GM23338 (cell line): ENCODE results near the gene SLC9A2.

Source experiments
- CREB1 ChIP-seq: fragments of 250-450 bp; sonication (Bioruptor Pico); IDR thresholded peaks from 2 replicates; pipeline ENCODE4 v1.5.0; 2020; ENCODE audit warnings: low read depth, mild to moderate bottlenecking, moderate library complexity
- EZH2 ChIP-seq: fragments of 200-600 bp; sonication (generic); IDR thresholded peaks from one replicate; pipeline ENCODE4 v1.8.0; 2017; ENCODE audit warnings: antibody characterized with exemption, mild to moderate bottlenecking, low read depth; ENCODE audit not compliant: unreplicated experiment
- EZH2phosphoT487 ChIP-seq: fragments of 200-600 bp; sonication (generic); IDR thresholded peaks from one replicate; pipeline ENCODE4 v1.8.1; 2018; ENCODE audit warnings: antibody characterized with exemption; ENCODE audit not compliant: unreplicated experiment
- JUNB ChIP-seq: IDR thresholded peaks from one replicate; pipeline ENCODE4 v1.6.1; 2016; ENCODE audit warnings: antibody characterized with exemption; ENCODE audit not compliant: unreplicated experiment
- NANOG ChIP-seq: IDR thresholded peaks from 2 replicates; pipeline ENCODE4 v1.6.1; 2016; ENCODE audit warnings: antibody characterized with exemption, borderline replicate concordance
- POLR2AphosphoS5 ChIP-seq: IDR thresholded peaks from 2 replicates; pipeline ENCODE4 v1.6.1; 2016; ENCODE audit warnings: antibody characterized with exemption, low read depth
- STAT1 ChIP-seq: IDR thresholded peaks from one replicate; pipeline ENCODE4 v1.6.1; 2016; ENCODE audit warnings: antibody characterized with exemption; ENCODE audit not compliant: unreplicated experiment
- ZNF114 ChIP-seq: fragments of 250-450 bp; sonication (Bioruptor Pico); IDR thresholded peaks from 2 replicates; pipeline ENCODE4 v1.5.0; 2020; ENCODE audit warnings: mild to moderate bottlenecking, moderate library complexity
- ZNF331 ChIP-seq: fragments of 250-450 bp; sonication (Bioruptor Pico); IDR thresholded peaks from 2 replicates; pipeline ENCODE4 v1.5.0; 2020; ENCODE audit warnings: low read depth, mild to moderate bottlenecking, moderate library complexity
- TF ChIP-seq, protein P1 (sequence below), 2 experiments: fragments of 200-600 bp in 1 of 2; sonication (generic) in 1 of 2; conservative IDR thresholded peaks; 2 replicates each; pipeline versions ENCODE4 v1.5.1 to v1.6.1; 2016 to 2017; ENCODE audit warnings: antibody characterized with exemption in 2 of 2, low read depth in 2 of 2, mild to moderate bottlenecking in 2 of 2, moderate library complexity in 1 of 2
- TF ChIP-seq, protein P2 (sequence below): IDR thresholded peaks from one replicate; pipeline ENCODE4 v1.6.1; 2018; ENCODE audit warnings: antibody characterized with exemption; ENCODE audit not compliant: unreplicated experiment
- TF ChIP-seq, protein P3 (sequence below): IDR thresholded peaks from 2 replicates; pipeline ENCODE4 v1.6.1; 2016; ENCODE audit warnings: antibody characterized with exemption

DNA sequence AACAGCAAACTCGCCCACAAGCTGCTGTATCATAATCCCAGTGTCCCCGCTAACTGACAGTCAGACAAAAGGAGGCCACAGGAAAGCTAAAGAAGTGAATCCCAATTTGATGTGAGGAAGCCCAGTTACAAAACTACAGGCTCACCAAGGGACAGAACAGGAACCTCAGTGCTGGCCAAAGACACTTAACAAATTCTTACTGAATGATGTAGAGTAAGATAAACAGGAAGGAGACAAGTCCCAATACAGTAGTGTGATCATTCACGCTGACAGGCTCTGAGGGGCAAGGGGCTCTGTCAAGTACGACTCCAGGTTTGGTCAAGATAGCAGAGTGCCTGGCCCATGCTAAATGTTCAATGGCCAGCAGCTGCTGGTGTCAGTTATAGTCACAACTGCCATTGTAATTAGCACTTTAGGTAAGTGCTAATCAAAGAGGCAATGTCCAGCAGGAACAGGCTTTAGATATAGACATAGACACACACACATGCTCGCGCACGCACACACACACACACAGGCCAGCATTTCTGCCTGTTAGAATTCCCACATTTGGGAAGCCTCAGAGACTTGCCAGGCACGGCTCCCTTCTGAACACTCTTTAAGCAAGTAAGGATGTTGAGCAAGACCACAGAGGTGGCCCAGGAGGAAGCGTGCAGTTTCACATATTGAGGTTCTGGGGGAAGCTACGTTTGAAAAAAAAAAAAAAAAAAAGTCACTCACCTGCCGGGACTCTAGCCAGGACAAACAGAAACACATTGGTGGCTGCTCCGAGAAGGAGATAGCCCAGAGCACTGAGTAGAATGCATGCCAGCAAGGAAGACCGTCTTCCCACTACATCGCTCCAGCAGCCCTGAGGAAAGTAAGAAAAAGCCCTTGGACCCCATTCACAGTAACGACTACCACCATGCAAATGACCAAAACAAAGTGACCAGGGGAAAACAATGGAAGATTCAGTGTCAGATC is 107.1 kb downstream of the SLC9A2 start:
- TF ChIP-seq, protein P1, sequence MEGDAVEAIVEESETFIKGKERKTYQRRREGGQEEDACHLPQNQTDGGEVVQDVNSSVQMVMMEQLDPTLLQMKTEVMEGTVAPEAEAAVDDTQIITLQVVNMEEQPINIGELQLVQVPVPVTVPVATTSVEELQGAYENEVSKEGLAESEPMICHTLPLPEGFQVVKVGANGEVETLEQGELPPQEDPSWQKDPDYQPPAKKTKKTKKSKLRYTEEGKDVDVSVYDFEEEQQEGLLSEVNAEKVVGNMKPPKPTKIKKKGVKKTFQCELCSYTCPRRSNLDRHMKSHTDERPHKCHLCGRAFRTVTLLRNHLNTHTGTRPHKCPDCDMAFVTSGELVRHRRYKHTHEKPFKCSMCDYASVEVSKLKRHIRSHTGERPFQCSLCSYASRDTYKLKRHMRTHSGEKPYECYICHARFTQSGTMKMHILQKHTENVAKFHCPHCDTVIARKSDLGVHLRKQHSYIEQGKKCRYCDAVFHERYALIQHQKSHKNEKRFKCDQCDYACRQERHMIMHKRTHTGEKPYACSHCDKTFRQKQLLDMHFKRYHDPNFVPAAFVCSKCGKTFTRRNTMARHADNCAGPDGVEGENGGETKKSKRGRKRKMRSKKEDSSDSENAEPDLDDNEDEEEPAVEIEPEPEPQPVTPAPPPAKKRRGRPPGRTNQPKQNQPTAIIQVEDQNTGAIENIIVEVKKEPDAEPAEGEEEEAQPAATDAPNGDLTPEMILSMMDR (conservative IDR thresholded peaks at IDR 0.05; ENCODE audit: low read depth in 2 of 2): no peak
- TF ChIP-seq EZH2 (no peak), POLR2AphosphoS5 (no peak), STAT1 (no peak), EZH2phosphoT487 (no peak), CREB1 (CRISPR knock-in tag) (no peak), JUNB (no peak), ZNF331 (no peak), NANOG (no peak), ZNF114 (no peak)
- TF ChIP-seq, protein P2, sequence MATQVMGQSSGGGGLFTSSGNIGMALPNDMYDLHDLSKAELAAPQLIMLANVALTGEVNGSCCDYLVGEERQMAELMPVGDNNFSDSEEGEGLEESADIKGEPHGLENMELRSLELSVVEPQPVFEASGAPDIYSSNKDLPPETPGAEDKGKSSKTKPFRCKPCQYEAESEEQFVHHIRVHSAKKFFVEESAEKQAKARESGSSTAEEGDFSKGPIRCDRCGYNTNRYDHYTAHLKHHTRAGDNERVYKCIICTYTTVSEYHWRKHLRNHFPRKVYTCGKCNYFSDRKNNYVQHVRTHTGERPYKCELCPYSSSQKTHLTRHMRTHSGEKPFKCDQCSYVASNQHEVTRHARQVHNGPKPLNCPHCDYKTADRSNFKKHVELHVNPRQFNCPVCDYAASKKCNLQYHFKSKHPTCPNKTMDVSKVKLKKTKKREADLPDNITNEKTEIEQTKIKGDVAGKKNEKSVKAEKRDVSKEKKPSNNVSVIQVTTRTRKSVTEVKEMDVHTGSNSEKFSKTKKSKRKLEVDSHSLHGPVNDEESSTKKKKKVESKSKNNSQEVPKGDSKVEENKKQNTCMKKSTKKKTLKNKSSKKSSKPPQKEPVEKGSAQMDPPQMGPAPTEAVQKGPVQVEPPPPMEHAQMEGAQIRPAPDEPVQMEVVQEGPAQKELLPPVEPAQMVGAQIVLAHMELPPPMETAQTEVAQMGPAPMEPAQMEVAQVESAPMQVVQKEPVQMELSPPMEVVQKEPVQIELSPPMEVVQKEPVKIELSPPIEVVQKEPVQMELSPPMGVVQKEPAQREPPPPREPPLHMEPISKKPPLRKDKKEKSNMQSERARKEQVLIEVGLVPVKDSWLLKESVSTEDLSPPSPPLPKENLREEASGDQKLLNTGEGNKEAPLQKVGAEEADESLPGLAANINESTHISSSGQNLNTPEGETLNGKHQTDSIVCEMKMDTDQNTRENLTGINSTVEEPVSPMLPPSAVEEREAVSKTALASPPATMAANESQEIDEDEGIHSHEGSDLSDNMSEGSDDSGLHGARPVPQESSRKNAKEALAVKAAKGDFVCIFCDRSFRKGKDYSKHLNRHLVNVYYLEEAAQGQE: no peak
- TF ChIP-seq, protein P3, sequence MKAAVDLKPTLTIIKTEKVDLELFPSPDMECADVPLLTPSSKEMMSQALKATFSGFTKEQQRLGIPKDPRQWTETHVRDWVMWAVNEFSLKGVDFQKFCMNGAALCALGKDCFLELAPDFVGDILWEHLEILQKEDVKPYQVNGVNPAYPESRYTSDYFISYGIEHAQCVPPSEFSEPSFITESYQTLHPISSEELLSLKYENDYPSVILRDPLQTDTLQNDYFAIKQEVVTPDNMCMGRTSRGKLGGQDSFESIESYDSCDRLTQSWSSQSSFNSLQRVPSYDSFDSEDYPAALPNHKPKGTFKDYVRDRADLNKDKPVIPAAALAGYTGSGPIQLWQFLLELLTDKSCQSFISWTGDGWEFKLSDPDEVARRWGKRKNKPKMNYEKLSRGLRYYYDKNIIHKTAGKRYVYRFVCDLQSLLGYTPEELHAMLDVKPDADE: no peak
